ENCODE data around the gene AFF2.

The AFF2 gene

GRCh38 chrX:148672517-148672916 lies 172.1 kb downstream of the AFF2 start:
- Histone ChIP-seq H3K4me2 (no peak overlapping the region), H3K4me1 (no peaks in the 10 kb centered on the region), H3K9me3 (peaks cover 43% of the 10 kb centered on the region), H3K9ac (no peak overlapping the region), H3K36me3 (peaks cover 86% of the 10 kb centered on the region), H4K20me1 (peaks cover 81% of the 10 kb centered on the region), H3K27me3 (no peaks in the 10 kb centered on the region), H3K4me3 (no peak overlapping the region), H3K27ac (no peak overlapping the region)
- TF ChIP-seq Cebpa-rat (IDR thresholded peaks at IDR 0.05) = no peak

- Histone ChIP-seq H3K9me3 (no peaks in the 10 kb centered on the region), H3K4me3 (no peak overlapping the region), H3K9ac (no peak overlapping the region), H3K36me3 (peaks cover 35% of the 10 kb centered on the region), H4K20me1 (peaks cover 100% of the 10 kb centered on the region), H3K27me3 (no peaks in the 10 kb centered on the region), H3K4me2 (no peak overlapping the region), H3K4me1 (no peaks in the 10 kb centered on the region), H3K27ac (no peak overlapping the region)
- no peak for TF ChIP-seq Cebpa-rat (IDR thresholded peaks at IDR 0.05)
Measured at GRCh38 chrX:148681605-148682004, 181.2 kb downstream of the AFF2 start.

- Histone ChIP-seq H3K4me1 (no peaks in the 10 kb centered on the region), H3K9me3 (no peaks in the 10 kb centered on the region), H3K27ac (no peak overlapping the region), H3K36me3 (peaks cover 31% of the 10 kb centered on the region), H3K4me2 (no peak overlapping the region), H3K4me3 (no peak overlapping the region), H3K27me3 (no peaks in the 10 kb centered on the region), H4K20me1 (peaks cover 100% of the 10 kb centered on the region), H3K9ac (no peak overlapping the region)
- TF ChIP-seq Cebpa-rat (IDR thresholded peaks at IDR 0.05) = no peak
Measured at GRCh38 chrX:148682206-148682605, 181.8 kb downstream of the AFF2 start.

- no peak for TF ChIP-seq Cebpa-rat (IDR thresholded peaks at IDR 0.05)
- H3K36me3 ChIP-seq = peaks cover 60% of the 10 kb centered on the region
- H3K27me3 ChIP-seq = no peaks in the 10 kb centered on the region
- H3K27ac ChIP-seq = no peak overlapping the region
- no peaks in the 10 kb centered on the region for H3K4me1 ChIP-seq
- no peak overlapping the region for H3K4me3 ChIP-seq
- H4K20me1 ChIP-seq = peaks cover 97% of the 10 kb centered on the region
- peaks cover 16% of the 10 kb centered on the region for H3K9me3 ChIP-seq
- no peak overlapping the region for H3K4me2 ChIP-seq
- no peak overlapping the region for H3K9ac ChIP-seq
Measured at GRCh38 chrX:148691456-148691855, 191.0 kb downstream of the AFF2 start.

- H3K36me3 ChIP-seq = peaks cover 34% of the 10 kb centered on the region
- H3K27ac ChIP-seq = no peak overlapping the region
- H3K9me3 ChIP-seq = peaks cover 10% of the 10 kb centered on the region
- H3K9ac ChIP-seq = no peak overlapping the region
- no peak overlapping the region for H3K4me3 ChIP-seq
- no peak overlapping the region for H3K4me2 ChIP-seq
- TF ChIP-seq Cebpa-rat (IDR thresholded peaks at IDR 0.05) = no peak
- peaks cover 97% of the 10 kb centered on the region for H4K20me1 ChIP-seq
- 0 out of 2 replicates have a peak, but pooled peaks cover 7% of the 10 kb centered on the region for H3K4me1 ChIP-seq
- H3K27me3 ChIP-seq = no peaks in the 10 kb centered on the region
Measured at GRCh38 chrX:148695255-148695654, 194.8 kb downstream of the AFF2 start.

GRCh38 chrX:148698221-148698620 lies 197.8 kb downstream of the AFF2 start:
- Histone ChIP-seq H3K4me3 (no peak overlapping the region), H3K4me1 (0 out of 2 replicates have a peak, but pooled peaks cover 7% of the 10 kb centered on the region), H4K20me1 (peaks cover 97% of the 10 kb centered on the region), H3K36me3 (peaks cover 14% of the 10 kb centered on the region), H3K4me2 (no peak overlapping the region), H3K9ac (no peak overlapping the region), H3K27me3 (no peaks in the 10 kb centered on the region), H3K27ac (no peak overlapping the region), H3K9me3 (peaks cover 4% of the 10 kb centered on the region)
- TF ChIP-seq Cebpa-rat (IDR thresholded peaks at IDR 0.05) = no peak

GRCh38 chrX:148700021-148700420 lies 199.6 kb downstream of the AFF2 start:
- peaks cover 91% of the 10 kb centered on the region for H4K20me1 ChIP-seq
- TF ChIP-seq Cebpa-rat (IDR thresholded peaks at IDR 0.05) = no peak
- no peaks in the 10 kb centered on the region for H3K9me3 ChIP-seq
- H3K4me2 ChIP-seq = no peak overlapping the region
- H3K9ac ChIP-seq = no peak overlapping the region
- H3K36me3 ChIP-seq = peaks cover 11% of the 10 kb centered on the region
- H3K4me3 ChIP-seq = no peak overlapping the region
- no peak overlapping the region for H3K27ac ChIP-seq
- H3K27me3 ChIP-seq = no peaks in the 10 kb centered on the region
- 0 out of 2 replicates have a peak, but pooled peaks cover 7% of the 10 kb centered on the region for H3K4me1 ChIP-seq

- peaks cover 78% of the 10 kb centered on the region for H4K20me1 ChIP-seq
- H3K9me3 ChIP-seq = no peaks in the 10 kb centered on the region
- TF ChIP-seq Cebpa-rat (IDR thresholded peaks at IDR 0.05) = no peak
- no peak overlapping the region for H3K4me3 ChIP-seq
- H3K27ac ChIP-seq = no peak overlapping the region
- peaks cover 31% of the 10 kb centered on the region for H3K36me3 ChIP-seq
- no peak overlapping the region for H3K9ac ChIP-seq
- H3K4me1 ChIP-seq = no peaks in the 10 kb centered on the region
- no peaks in the 10 kb centered on the region for H3K27me3 ChIP-seq
- no peak overlapping the region for H3K4me2 ChIP-seq
Measured at GRCh38 chrX:148713981-148714380, 213.6 kb downstream of the AFF2 start.

- Histone ChIP-seq H4K20me1 (peaks cover 84% of the 10 kb centered on the region), H3K36me3 (peaks cover 40% of the 10 kb centered on the region), H3K4me1 (no peaks in the 10 kb centered on the region), H3K27me3 (no peaks in the 10 kb centered on the region), H3K27ac (no peak overlapping the region), H3K9me3 (no peaks in the 10 kb centered on the region), H3K4me3 (no peak overlapping the region), H3K4me2 (no peak overlapping the region), H3K9ac (no peak overlapping the region)
- no peak for TF ChIP-seq Cebpa-rat (IDR thresholded peaks at IDR 0.05)
Measured at GRCh38 chrX:148715361-148715760, 214.9 kb downstream of the AFF2 start.

- Histone ChIP-seq H3K9me3 (0 out of 2 replicates have a peak, but pooled peaks cover 3% of the 10 kb centered on the region), H4K20me1 (peaks cover 92% of the 10 kb centered on the region), H3K36me3 (peaks cover 70% of the 10 kb centered on the region), H3K27ac (no peak overlapping the region), H3K4me1 (no peaks in the 10 kb centered on the region), H3K27me3 (no peaks in the 10 kb centered on the region), H3K4me3 (no peak overlapping the region), H3K9ac (no peak overlapping the region), H3K4me2 (no peak overlapping the region)
- TF ChIP-seq Cebpa-rat (IDR thresholded peaks at IDR 0.05) = no peak
Measured at GRCh38 chrX:148722966-148723365, 222.5 kb downstream of the AFF2 start.

GRCh38 chrX:148723551-148723950 lies 223.1 kb downstream of the AFF2 start:
- Histone ChIP-seq H3K9me3 (0 out of 2 replicates have a peak, but pooled peaks cover 3% of the 10 kb centered on the region), H3K27ac (no peak overlapping the region), H3K9ac (no peak overlapping the region), H3K4me2 (no peak overlapping the region), H3K36me3 (peaks cover 72% of the 10 kb centered on the region), H3K4me3 (no peak overlapping the region), H3K27me3 (no peaks in the 10 kb centered on the region), H4K20me1 (peaks cover 92% of the 10 kb centered on the region), H3K4me1 (no peaks in the 10 kb centered on the region)
- no peak for TF ChIP-seq Cebpa-rat (IDR thresholded peaks at IDR 0.05)
